Erythroblast (primary cell): ENCODE results near the gene POMT1.

Experiments used
- GATA1 ChIP-seq: IDR thresholded peaks from 2 replicates; pipeline ENCODE4 v1.6.1; 2011; ENCODE audit warnings: low read depth, mild to moderate bottlenecking, control low read depth, low read length, moderate library complexity
- POLR2A ChIP-seq: IDR thresholded peaks from 2 replicates; pipeline ENCODE4 v1.6.1; 2011; ENCODE audit warnings: mild to moderate bottlenecking, low read length

DNA sequence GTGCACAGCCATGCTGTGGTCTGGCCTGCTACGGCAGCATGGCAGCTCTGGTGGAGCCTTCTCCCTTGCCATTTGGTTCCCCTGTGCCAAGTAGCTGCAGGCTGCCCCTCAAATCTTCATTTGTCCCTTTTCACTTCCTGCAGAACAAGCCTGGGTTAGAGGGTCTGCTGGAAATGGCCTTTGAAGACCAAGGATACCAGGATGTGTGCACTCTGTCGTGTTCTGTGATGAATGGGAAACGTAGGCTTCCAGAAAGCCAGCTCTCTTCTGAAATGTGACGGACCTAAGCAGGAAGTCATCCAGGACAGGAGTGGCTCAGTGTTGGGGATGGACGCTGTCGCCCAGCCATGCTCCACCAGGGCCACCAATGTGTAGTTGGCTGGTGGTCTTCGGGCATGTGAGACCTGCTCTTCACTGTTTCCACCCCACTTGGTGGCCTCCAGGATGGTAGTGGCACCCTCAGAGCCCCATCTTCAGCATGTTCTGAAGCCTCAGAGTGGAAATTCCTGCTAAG, 3.4 kb upstream of the POMT1 start:
- TF ChIP-seq POLR2A (no peak), GATA1 (no peak)
